H9 (cell line): Measurements from ENCODE around the gene CELF4. TPM values are rescaled to one million over a fixed set of nuclear protein-coding genes. Genes with fewer than 3 reads are reported as not detected.

Source experiments
- DNase-seq: peaks from one replicate; pipeline ENCODE4 v3.0.0-alpha.2; 2017
- H2AFZ ChIP-seq: one replicate; pipeline ENCODE4 v1.6.1; 2013; ENCODE audit warnings: mild to moderate bottlenecking, low read length, control low read depth, moderate library complexity
- H2AK5ac ChIP-seq: 2 replicates; pipeline ENCODE4 v1.6.1; 2013; ENCODE audit warnings: low read length, control low read depth, mixed read lengths; ENCODE audit not compliant: insufficient read length
- H2BK120ac ChIP-seq: one replicate; pipeline ENCODE4 v1.6.1; 2013; ENCODE audit warnings: low read depth, mild to moderate bottlenecking, low read length, control low read depth, inconsistent platforms; ENCODE audit not compliant: poor library complexity, severe bottlenecking
- H2BK12ac ChIP-seq: 2 replicates; pipeline ENCODE4 v1.6.1; 2013; ENCODE audit warnings: low read length, control low read depth, mixed read lengths, low read depth; ENCODE audit not compliant: insufficient read length
- H2BK15ac ChIP-seq: 2 replicates; pipeline ENCODE4 v1.6.1; 2013; ENCODE audit warnings: low read depth, low read length, control low read depth
- H2BK20ac ChIP-seq: one replicate; pipeline ENCODE4 v1.6.1; 2013; ENCODE audit warnings: low read depth, mild to moderate bottlenecking, low read length, control low read depth, inconsistent platforms; ENCODE audit not compliant: poor library complexity, severe bottlenecking
- H2BK5ac ChIP-seq: 2 replicates; pipeline ENCODE4 v1.6.1; 2013; ENCODE audit warnings: low read length, control low read depth, mixed read lengths; ENCODE audit not compliant: insufficient read length
- H3K14ac ChIP-seq: 2 replicates; pipeline ENCODE4 v1.6.1; 2013; ENCODE audit warnings: low read length, control low read depth; ENCODE audit not compliant: insufficient read depth
- H3K18ac ChIP-seq: 2 replicates; pipeline ENCODE4 v1.6.1; 2013; ENCODE audit warnings: low read depth, mild to moderate bottlenecking, mixed read lengths, low read length, control low read depth; ENCODE audit not compliant: insufficient read length
- H3K23ac ChIP-seq: 2 replicates; pipeline ENCODE4 v1.6.1; 2013; ENCODE audit warnings: low read length, control low read depth, mixed read lengths, low read depth; ENCODE audit not compliant: insufficient read length
- H3K23me2 ChIP-seq: 2 replicates; pipeline ENCODE4 v1.6.1; 2013; ENCODE audit warnings: low read depth, mild to moderate bottlenecking, mixed read lengths, low read length, control low read depth; ENCODE audit not compliant: insufficient read length, poor library complexity, severe bottlenecking
- H3K27ac ChIP-seq: 2 replicates; pipeline ENCODE4 v1.5.1; 2013; ENCODE audit warnings: low read length, control low read depth, mixed read lengths, low read depth; ENCODE audit not compliant: insufficient read length
- H3K27me3 ChIP-seq: 2 replicates; pipeline ENCODE4 v1.6.1; 2013; ENCODE audit warnings: low read length, control low read depth, inconsistent platforms; ENCODE audit not compliant: insufficient read depth
- H3K4ac ChIP-seq: 2 replicates; pipeline ENCODE4 v1.6.1; 2013; ENCODE audit warnings: low read depth, mild to moderate bottlenecking, control low read depth, inconsistent platforms, low read length, moderate library complexity
- H3K4me1 ChIP-seq: 2 replicates; pipeline ENCODE4 v1.6.1; 2013; ENCODE audit warnings: low read length, control low read depth, inconsistent platforms; ENCODE audit not compliant: insufficient read depth
- H3K4me2 ChIP-seq: 2 replicates; pipeline ENCODE4 v1.6.1; 2013; ENCODE audit warnings: low read length, control low read depth, mixed read lengths; ENCODE audit not compliant: insufficient read length, insufficient read depth
- H3K56ac ChIP-seq: 2 replicates; pipeline ENCODE4 v1.6.1; 2013; ENCODE audit warnings: low read depth, mild to moderate bottlenecking, mixed read lengths, low read length, control low read depth; ENCODE audit not compliant: insufficient read length
- H3K79me1 ChIP-seq: 2 replicates; pipeline ENCODE4 v1.6.1; 2013; ENCODE audit warnings: low read depth, mild to moderate bottlenecking, moderate library complexity, low read length, control low read depth, inconsistent platforms; ENCODE audit not compliant: insufficient read depth, poor library complexity, severe bottlenecking
- H3K79me2 ChIP-seq: 2 replicates; pipeline ENCODE4 v1.6.1; 2013; ENCODE audit warnings: low read length, control low read depth, inconsistent platforms; ENCODE audit not compliant: insufficient read depth
- H3K9ac ChIP-seq: 2 replicates; pipeline ENCODE4 v1.6.1; 2013; ENCODE audit warnings: low read length, control low read depth, mixed read lengths; ENCODE audit not compliant: insufficient read length; ENCODE audit errors: extremely low read depth
- H3K9me3 ChIP-seq: one replicate; pipeline ENCODE4 v1.6.1; 2013; ENCODE audit warnings: low read depth, low read length, inconsistent platforms; ENCODE audit not compliant: control insufficient read depth
- H3T11ph ChIP-seq: one replicate; pipeline ENCODE4 v1.6.1; 2013; ENCODE audit warnings: mild to moderate bottlenecking, low read length, control low read depth, inconsistent platforms
- H4K20me1 ChIP-seq: one replicate; pipeline ENCODE4 v1.6.1; 2013; ENCODE audit not compliant: control insufficient read depth, insufficient read length, insufficient read depth
- H4K5ac ChIP-seq: 2 replicates; pipeline ENCODE4 v1.6.1; 2013; ENCODE audit warnings: low read depth, mild to moderate bottlenecking, mixed read lengths, low read length, control low read depth; ENCODE audit not compliant: insufficient read length
- H4K8ac ChIP-seq: replicated peaks from 2 replicates; pipeline ENCODE4 v1.6.1; 2013; ENCODE audit warnings: low read length, control low read depth, mixed read lengths, low read depth; ENCODE audit not compliant: insufficient read length
- H4K91ac ChIP-seq: 2 replicates; pipeline ENCODE4 v1.6.1; 2013; ENCODE audit warnings: low read depth, mild to moderate bottlenecking, moderate library complexity, mixed read lengths, low read length, control low read depth; ENCODE audit not compliant: insufficient read length
- H3K27ac Mint-ChIP-seq, 3 experiments: 2 replicates in 2 of 3; 3 replicates in 1 of 3; pipeline ENCODE4 v1.8.0; 2020 to 2021; ENCODE audit warnings: mixed read lengths in 3 of 3, mild to moderate bottlenecking in 1 of 3, moderate library complexity in 1 of 3
- H3K27me3 Mint-ChIP-seq: 2 replicates; pipeline ENCODE4 v1.8.0; 2021; ENCODE audit warnings: low read depth, mild to moderate bottlenecking, moderate library complexity, mixed read lengths
- H3K36me3 Mint-ChIP-seq, 3 experiments: 2 replicates in 2 of 3; 3 replicates in 1 of 3; pipeline ENCODE4 v1.8.0; 2020 to 2021; ENCODE audit warnings: low read depth in 3 of 3, mixed read lengths in 3 of 3; ENCODE audit not compliant: insufficient read depth in 1 of 3
- H3K4me1 Mint-ChIP-seq, 2 experiments: 2 replicates each; pipeline ENCODE4 v1.8.0; 2020; ENCODE audit warnings: mixed read lengths in 2 of 2
- H3K4me3 Mint-ChIP-seq, 2 experiments: 2 replicates in 1 of 2; 3 replicates in 1 of 2; pipeline ENCODE4 v1.8.0; 2020 to 2021; ENCODE audit warnings: mild to moderate bottlenecking in 2 of 2, mixed read lengths in 2 of 2, moderate library complexity in 1 of 2
- H3K9me3 Mint-ChIP-seq, 2 experiments: 2 replicates in 1 of 2; 3 replicates in 1 of 2; pipeline ENCODE4 v1.8.0; 2020; ENCODE audit warnings: mild to moderate bottlenecking in 2 of 2, mixed read lengths in 2 of 2, moderate library complexity in 1 of 2
- WGBS: extraction: QIAGEN DNeasy Blood & Tissue Kit; methylation state at CpG from one replicate; pipeline ENCODE4 v1.1.7; 2013; ENCODE audit warnings: missing lambda C conversion rate, low lambda C conversion rate, mixed read lengths; ENCODE audit not compliant: insufficient read length; ENCODE audit errors: extremely low coverage; 5-methylcytosine and 5-hydroxymethylcytosine counted together
- total RNA-seq: library from RNA; stranded (reverse); gene quantifications from 2 replicates; pipeline ENCODE4 v1.2.1, GENCODE V29; 2021
- TF ChIP-seq, protein P1 (sequence below): fragments of 200-600 bp; sonication (generic); conservative IDR thresholded peaks from 3 replicates; pipeline ENCODE4 v1.8.0; 2021; ENCODE audit warnings: antibody characterized with exemption, mild to moderate bottlenecking

CELF4 gene
- total RNA-seq, 1 experiment from 2014 or later, result 1.1 TPM

DNA sequence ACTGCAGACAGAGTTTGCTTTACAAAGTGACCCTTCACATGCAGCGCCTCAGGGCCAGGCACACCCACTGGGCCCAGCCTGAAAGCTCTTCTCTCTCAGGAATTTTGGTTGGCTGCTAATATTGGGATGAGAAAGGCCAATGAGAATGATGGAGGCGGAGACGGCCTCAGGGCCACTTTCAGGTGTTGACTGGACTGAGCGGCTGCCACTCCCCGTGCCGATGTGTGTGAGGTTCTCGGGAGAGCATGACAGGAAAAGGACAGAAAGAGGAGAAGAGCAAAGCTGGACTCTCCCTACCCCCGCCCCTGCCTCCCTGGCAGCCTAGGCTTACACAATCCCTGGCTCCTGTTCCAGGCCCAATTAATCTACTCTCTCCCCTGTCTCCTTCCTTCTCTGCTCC lies 155.7 kb downstream of the CELF4 start:
- H4K8ac ChIP-seq, result no peak overlapping the region
- H3K23ac ChIP-seq, result no peak overlapping the region
- H3K4me1 ChIP-seq, result no peaks in the 10 kb centered on the region
- no CpG with 5 or more reads among the region's 8 CpGs for WGBS
- no peaks in the 10 kb centered on the region for H3K79me1 ChIP-seq
- H3K9me3 ChIP-seq, result no peaks in the 10 kb centered on the region
- no peak overlapping the region for H2BK12ac ChIP-seq
- H2AFZ ChIP-seq, result no peak overlapping the region
- H3K18ac ChIP-seq, result no peak overlapping the region
- no peaks in the 10 kb centered on the region for H4K20me1 ChIP-seq
- H3K27ac Mint-ChIP-seq, result no peak overlapping the region; a peak in 1 of 7 replicates
- H3K27me3 Mint-ChIP-seq, result peaks cover 15% of the 10 kb centered on the region
- H3K9me3 Mint-ChIP-seq, result no peaks in the 10 kb centered on the region
- no peak overlapping the region for H2BK15ac ChIP-seq
- H3K23me2 ChIP-seq, result no peaks in the 10 kb centered on the region
- no peak overlapping the region for H3K14ac ChIP-seq
- H3K4me2 ChIP-seq, result no peak overlapping the region
- H3K27ac ChIP-seq, result no peak overlapping the region
- no peaks in the 10 kb centered on the region for H3K36me3 Mint-ChIP-seq
- H3K4me3 Mint-ChIP-seq, result no peak overlapping the region
- TF ChIP-seq, protein P1, sequence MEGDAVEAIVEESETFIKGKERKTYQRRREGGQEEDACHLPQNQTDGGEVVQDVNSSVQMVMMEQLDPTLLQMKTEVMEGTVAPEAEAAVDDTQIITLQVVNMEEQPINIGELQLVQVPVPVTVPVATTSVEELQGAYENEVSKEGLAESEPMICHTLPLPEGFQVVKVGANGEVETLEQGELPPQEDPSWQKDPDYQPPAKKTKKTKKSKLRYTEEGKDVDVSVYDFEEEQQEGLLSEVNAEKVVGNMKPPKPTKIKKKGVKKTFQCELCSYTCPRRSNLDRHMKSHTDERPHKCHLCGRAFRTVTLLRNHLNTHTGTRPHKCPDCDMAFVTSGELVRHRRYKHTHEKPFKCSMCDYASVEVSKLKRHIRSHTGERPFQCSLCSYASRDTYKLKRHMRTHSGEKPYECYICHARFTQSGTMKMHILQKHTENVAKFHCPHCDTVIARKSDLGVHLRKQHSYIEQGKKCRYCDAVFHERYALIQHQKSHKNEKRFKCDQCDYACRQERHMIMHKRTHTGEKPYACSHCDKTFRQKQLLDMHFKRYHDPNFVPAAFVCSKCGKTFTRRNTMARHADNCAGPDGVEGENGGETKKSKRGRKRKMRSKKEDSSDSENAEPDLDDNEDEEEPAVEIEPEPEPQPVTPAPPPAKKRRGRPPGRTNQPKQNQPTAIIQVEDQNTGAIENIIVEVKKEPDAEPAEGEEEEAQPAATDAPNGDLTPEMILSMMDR, result no peak
- H2BK5ac ChIP-seq, result no peak overlapping the region
- H2BK20ac ChIP-seq, result no peak overlapping the region
- H3K9ac ChIP-seq, result no peak overlapping the region
- no peaks in the 10 kb centered on the region for H3K79me2 ChIP-seq
- H2BK120ac ChIP-seq, result no peak overlapping the region
- H3T11ph ChIP-seq, result no peak overlapping the region
- no peaks in the 10 kb centered on the region for H3K27me3 ChIP-seq
- H2AK5ac ChIP-seq, result no peak overlapping the region
- no peak overlapping the region for H3K4ac ChIP-seq
- H3K4me1 Mint-ChIP-seq, result peaks cover 16 to 17% of the 10 kb centered on the region in 2 experiments
- H4K91ac ChIP-seq, result no peak overlapping the region
- DNase-seq, result peak; percentile 66
- H4K5ac ChIP-seq, result no peak overlapping the region
- no peak overlapping the region for H3K56ac ChIP-seq
